ENCODE results near the gene KCNIP3.

The KCNIP3 gene

DNA sequence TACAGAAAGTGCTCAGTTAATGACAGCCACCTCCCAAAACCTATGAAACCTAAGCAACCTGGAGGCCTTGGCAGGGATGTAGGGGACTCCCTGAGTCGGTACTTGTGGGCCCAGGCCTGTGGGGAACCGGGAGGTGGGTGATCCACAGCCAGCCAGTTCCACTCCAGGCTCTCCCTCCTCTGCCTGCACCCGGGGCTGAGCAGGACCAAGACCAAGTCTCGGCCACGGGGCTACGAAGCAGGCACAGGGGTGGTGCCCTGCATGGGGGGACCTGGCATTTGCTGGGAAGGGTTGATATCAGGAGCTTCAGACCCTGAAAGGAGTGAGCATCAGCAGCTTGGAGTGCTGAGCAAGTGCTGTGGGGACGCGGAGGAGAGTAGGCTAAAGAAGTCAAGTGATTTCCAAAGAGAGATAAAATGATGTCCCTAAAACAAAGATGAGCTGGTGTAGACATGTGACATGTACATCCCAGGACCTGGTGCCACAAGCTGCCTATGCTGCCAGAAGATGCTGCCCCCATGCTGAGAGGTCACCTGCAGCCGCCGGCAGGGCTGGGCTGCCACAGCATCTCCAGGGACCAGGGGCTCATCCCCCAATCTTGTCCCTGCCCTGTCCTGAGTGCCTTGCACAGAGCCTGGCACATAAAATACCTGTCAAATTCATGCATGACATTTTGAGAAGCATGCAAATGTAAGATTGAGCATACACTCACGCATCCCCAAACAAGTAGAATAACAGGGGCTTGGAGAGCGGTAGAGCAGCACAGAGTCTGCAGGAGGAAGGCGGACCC is 21.5 kb downstream of the KCNIP3 start:
- H3K9ac ChIP-seq (ENCODE audit: low read length in 5 of 5) = no peak overlapping the region
- H3K4me3 ChIP-seq (ENCODE audit: low read depth in 1 of 5, low read length in 5 of 5) = no peak overlapping the region
- H3K4me1 ChIP-seq (ENCODE audit: control insufficient read depth in 5 of 5, insufficient read depth in 5 of 5, low read length in 5 of 5) = peaks cover 0 to 7% (median 0%) of the 10 kb centered on the region in 5 donors
- H3K27me3 ChIP-seq (ENCODE audit: control insufficient read depth in 5 of 5, insufficient read depth in 4 of 5, low read length in 5 of 5) = peaks cover 0 to 13% (median 2%) of the 10 kb centered on the region in 5 donors
- no peaks in the 10 kb centered on the region for H3K9me3 ChIP-seq (ENCODE audit: control insufficient read depth in 5 of 5, low read length in 5 of 5)
- no peak overlapping the region for H3K27ac ChIP-seq (ENCODE audit: low read depth, low read length)
- no peaks in the 10 kb centered on the region for H3K36me3 ChIP-seq (ENCODE audit: control insufficient read depth in 5 of 5, insufficient read depth in 5 of 5, low read length in 5 of 5)

DNA sequence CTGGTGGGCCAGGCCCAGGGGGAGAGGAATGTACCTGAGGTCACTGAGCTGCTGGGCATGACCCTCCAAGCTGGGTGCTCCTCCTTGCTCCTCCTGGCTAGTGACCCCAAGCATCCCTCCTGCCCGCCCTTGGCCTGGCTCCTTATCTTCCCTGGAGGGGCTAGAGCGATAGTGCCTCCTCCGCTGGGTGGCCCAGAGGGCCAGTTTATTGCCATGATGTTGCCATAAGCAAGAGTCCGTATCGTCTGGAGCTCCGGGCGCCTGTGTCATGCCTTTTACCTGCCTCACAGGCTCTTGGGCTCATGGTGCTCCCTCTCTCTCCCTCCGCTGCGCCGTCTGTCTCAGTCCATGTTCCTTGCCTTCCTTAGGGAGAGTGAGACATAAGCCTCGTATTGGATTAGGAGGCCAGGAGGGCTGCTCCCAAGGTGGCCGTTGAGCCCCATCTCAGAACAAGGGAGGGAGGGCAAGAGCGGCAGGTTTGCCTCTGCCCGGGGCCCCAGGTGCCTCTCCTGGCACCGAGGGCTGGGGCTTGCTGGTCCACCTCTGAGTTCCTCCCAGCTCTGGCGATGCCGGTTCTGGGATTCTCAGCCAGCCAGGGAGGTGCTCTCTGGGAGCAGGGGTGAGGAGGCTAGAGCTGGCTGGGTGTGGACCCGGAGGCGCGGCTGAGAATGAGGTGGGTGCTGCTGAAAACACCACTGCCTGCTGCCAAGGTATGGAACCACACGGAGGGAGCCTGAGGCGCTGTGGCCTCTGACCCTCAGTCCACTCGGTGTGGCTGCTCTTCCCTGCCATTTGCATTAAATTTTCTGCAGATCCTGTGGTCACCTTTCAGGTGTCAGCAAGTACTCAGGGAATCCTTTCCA is 22.6 kb downstream of the KCNIP3 start:
- Histone ChIP-seq H3K27ac (ENCODE audit: low read depth, low read length) (no peak overlapping the region), H3K4me1 (ENCODE audit: control insufficient read depth in 5 of 5, insufficient read depth in 5 of 5, low read length in 5 of 5) (peaks cover 0 to 7% (median 0%) of the 10 kb centered on the region in 5 donors), H3K36me3 (ENCODE audit: control insufficient read depth in 5 of 5, insufficient read depth in 5 of 5, low read length in 5 of 5) (no peaks in the 10 kb centered on the region), H3K9ac (ENCODE audit: low read length in 5 of 5) (no peak overlapping the region), H3K4me3 (ENCODE audit: low read depth in 1 of 5, low read length in 5 of 5) (no peak overlapping the region), H3K9me3 (ENCODE audit: control insufficient read depth in 5 of 5, low read length in 5 of 5) (no peaks in the 10 kb centered on the region), H3K27me3 (ENCODE audit: control insufficient read depth in 5 of 5, insufficient read depth in 4 of 5, low read length in 5 of 5) (peaks cover 0 to 12% (median 0%) of the 10 kb centered on the region in 5 donors)

DNA sequence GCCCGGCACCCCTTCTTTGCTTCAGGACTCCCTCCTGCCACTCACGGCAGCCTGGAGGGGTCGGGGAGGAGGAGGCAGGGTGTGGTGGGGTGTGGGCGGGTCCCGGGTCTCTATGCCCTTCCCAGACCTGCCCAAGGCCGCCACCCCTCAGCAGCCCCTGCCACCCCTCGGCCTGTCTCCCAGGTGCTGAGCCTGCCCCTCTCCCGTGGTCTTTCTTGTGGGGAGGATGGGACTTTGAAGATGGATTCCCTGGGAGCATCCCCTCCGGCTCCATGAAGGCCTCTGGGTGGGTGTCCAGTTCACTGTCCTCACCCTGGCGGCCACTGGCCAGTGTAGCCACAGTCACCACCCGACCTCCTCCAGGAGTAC is 23.2 kb downstream of the KCNIP3 start:
- H3K4me3 ChIP-seq (ENCODE audit: low read depth in 1 of 5, low read length in 5 of 5) = no peak overlapping the region
- no peak overlapping the region for H3K27ac ChIP-seq (ENCODE audit: low read depth, low read length)
- no peaks in the 10 kb centered on the region for H3K36me3 ChIP-seq (ENCODE audit: control insufficient read depth in 5 of 5, insufficient read depth in 5 of 5, low read length in 5 of 5)
- peaks cover 0 to 7% (median 0%) of the 10 kb centered on the region in 5 donors for H3K4me1 ChIP-seq (ENCODE audit: control insufficient read depth in 5 of 5, insufficient read depth in 5 of 5, low read length in 5 of 5)
- no peaks in the 10 kb centered on the region for H3K9me3 ChIP-seq (ENCODE audit: control insufficient read depth in 5 of 5, low read length in 5 of 5)
- no peak overlapping the region for H3K9ac ChIP-seq (ENCODE audit: low read length in 5 of 5)
- H3K27me3 ChIP-seq (ENCODE audit: control insufficient read depth in 5 of 5, insufficient read depth in 4 of 5, low read length in 5 of 5) = peaks cover 0 to 7% (median 0%) of the 10 kb centered on the region in 5 donors

DNA sequence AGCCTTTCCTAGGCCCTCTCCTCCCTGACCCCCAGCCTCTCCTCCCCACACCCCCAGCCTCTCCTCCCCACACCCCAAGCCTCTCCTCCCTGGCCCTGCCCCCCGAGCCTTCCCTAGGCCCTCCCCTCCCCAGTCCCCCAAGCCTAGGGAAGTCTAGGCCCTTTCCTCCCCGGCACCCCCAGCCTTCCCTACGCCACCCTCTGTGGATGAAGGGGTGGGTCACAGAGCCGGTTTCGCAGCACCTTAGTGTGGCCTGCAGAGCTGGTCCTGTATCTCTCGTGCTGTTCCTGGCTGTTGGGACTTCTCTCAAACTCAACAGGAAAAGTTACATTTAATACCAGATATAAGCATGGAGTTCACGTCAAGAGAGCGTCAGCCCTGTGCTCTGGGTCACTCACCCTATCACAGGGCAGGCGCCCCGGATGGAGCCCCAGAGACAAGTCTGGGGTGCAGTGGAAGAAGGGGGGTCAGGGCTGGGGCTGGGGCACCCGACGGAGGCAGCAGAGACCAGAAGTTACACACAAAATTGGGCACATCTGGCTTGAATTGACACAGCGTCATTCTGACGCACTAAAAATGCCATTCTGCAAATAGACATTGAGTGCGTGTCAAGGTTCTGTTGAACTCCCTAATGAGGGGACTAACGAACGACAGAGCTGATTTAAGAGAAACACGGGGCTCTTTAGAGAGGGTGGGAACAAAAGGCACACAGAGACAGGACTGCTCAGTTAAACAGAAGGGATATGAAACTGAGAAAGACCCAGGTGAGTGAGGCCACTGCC is 24.0 kb downstream of the KCNIP3 start:
- H3K27me3 ChIP-seq (ENCODE audit: control insufficient read depth in 5 of 5, insufficient read depth in 4 of 5, low read length in 5 of 5) = peaks cover 0 to 7% (median 0%) of the 10 kb centered on the region in 5 donors
- H3K9me3 ChIP-seq (ENCODE audit: control insufficient read depth in 5 of 5, low read length in 5 of 5) = no peaks in the 10 kb centered on the region
- H3K4me3 ChIP-seq (ENCODE audit: low read depth in 1 of 5, low read length in 5 of 5) = no peak overlapping the region

DNA sequence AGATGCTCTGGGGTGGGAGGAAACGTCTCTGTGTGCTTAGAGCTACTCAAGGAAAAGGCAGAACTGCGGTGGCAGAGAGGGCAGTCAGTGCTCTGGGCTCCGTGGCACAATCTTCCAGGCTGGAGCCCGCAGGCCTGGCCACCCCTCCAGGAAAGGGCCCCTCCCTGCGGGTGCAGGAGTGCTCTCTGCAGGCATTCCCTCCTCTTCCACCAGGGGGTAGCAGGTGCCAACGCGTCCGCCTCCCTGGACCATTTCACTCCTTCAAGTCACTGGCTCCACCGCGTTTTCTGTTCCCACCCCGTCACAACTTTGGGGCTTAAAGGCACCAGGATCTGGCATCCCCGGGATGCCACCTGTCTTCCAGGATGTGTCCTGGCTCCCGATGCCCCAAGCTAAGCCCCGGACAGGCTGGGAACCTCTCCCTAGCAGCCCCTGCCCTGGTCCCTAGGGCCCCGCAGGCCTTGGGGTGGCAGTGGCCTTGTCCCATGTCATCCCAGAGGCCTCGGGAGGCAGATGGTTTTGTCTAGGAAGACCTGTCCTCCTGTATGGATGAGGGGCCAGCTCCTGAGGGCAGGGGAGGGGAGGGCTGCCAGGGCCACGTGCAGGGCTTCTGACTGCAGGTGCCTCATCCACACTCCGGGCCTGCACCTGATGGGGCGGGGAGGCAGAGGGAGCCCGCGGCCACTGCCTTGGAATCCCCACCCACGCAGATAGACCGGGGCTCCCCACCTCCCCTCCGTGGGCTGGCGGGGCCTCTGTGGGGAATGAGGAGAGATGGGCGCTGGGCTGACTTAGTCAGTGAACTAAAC is 26.4 kb downstream of the KCNIP3 start:
- H3K36me3 ChIP-seq (ENCODE audit: control insufficient read depth in 5 of 5, insufficient read depth in 5 of 5, low read length in 5 of 5) = no peaks in the 10 kb centered on the region
- no peaks in the 10 kb centered on the region for H3K9me3 ChIP-seq (ENCODE audit: control insufficient read depth in 5 of 5, low read length in 5 of 5)
- H3K9ac ChIP-seq (ENCODE audit: low read length in 5 of 5) = no peak overlapping the region

More for the DNA sequence above, 24.0 kb downstream of the KCNIP3 start:
- Histone ChIP-seq H3K27ac (ENCODE audit: low read depth, low read length) (no peak overlapping the region), H3K4me1 (ENCODE audit: control insufficient read depth in 5 of 5, insufficient read depth in 5 of 5, low read length in 5 of 5) (peaks cover 0 to 6% (median 0%) of the 10 kb centered on the region in 5 donors), H3K9ac (ENCODE audit: low read length in 5 of 5) (no peak overlapping the region), H3K36me3 (ENCODE audit: control insufficient read depth in 5 of 5, insufficient read depth in 5 of 5, low read length in 5 of 5) (no peaks in the 10 kb centered on the region)

DNA sequence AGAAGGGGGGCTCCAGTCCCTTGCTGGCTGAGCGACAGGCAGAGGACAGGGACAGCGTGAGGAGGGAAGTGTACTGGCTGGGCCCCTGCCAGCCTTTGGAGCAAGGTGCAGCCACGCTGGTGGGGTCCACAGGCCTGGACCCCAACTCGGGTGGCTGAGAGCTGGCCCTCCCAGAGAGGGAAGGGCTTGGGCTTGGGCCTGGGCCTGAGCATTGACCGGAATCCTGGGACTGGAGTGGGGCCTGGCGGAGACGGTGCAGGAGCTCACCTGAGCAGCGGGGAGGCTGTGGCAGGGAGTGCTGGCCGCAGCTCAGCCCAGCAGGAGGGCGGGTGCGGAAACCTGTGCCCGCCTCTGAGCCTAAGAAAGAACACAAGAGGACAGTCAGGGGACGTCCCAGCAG is 27.9 kb downstream of the KCNIP3 start:
- Histone ChIP-seq H3K27me3 (ENCODE audit: control insufficient read depth in 5 of 5, insufficient read depth in 4 of 5, low read length in 5 of 5) (peaks cover 0 to 8% (median 0%) of the 10 kb centered on the region in 5 donors), H3K4me3 (ENCODE audit: low read depth in 1 of 5, low read length in 5 of 5) (no peak overlapping the region), H3K27ac (ENCODE audit: low read depth, low read length) (no peak overlapping the region), H3K4me1 (ENCODE audit: control insufficient read depth in 5 of 5, insufficient read depth in 5 of 5, low read length in 5 of 5) (no peaks in the 10 kb centered on the region), H3K36me3 (ENCODE audit: control insufficient read depth in 5 of 5, insufficient read depth in 5 of 5, low read length in 5 of 5) (no peaks in the 10 kb centered on the region), H3K9me3 (ENCODE audit: control insufficient read depth in 5 of 5, low read length in 5 of 5) (no peaks in the 10 kb centered on the region), H3K9ac (ENCODE audit: low read length in 5 of 5) (no peak overlapping the region)

More for the DNA sequence above, 26.4 kb downstream of the KCNIP3 start:
- Histone ChIP-seq H3K27ac (ENCODE audit: low read depth, low read length) (no peak overlapping the region), H3K27me3 (ENCODE audit: control insufficient read depth in 5 of 5, insufficient read depth in 4 of 5, low read length in 5 of 5) (peaks cover 0 to 13% (median 0%) of the 10 kb centered on the region in 5 donors), H3K4me1 (ENCODE audit: control insufficient read depth in 5 of 5, insufficient read depth in 5 of 5, low read length in 5 of 5) (no peaks in the 10 kb centered on the region), H3K4me3 (ENCODE audit: low read depth in 1 of 5, low read length in 5 of 5) (no peak overlapping the region)

DNA sequence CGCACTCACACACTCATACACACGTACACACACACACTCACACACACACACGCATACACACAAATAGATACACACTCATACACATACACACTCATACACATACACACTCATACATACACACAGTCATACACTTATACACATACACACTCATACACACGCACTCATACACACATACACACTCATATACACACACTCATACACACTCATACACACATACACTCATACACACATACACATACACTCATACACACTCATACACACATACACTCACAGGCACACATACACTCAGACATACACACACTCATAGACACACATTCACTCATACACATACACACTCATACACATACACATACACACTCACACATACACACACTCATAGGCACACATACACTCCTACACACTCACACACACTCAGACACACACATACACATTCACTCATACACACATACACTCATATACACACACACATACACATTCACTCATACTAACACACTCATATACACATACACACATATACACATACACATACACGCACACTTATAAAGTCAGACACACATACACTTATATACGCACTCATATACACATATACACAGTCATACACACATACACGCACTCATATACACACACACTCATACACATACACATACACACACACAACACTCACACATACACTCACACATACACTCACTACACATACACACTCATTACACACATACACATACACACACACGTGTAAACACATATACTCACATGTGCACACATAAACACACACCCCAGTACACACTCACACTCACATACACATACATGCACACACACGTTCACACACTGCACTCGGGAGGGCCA is 28.7 kb downstream of the KCNIP3 start:
- H3K4me1 ChIP-seq (ENCODE audit: control insufficient read depth in 5 of 5, insufficient read depth in 5 of 5, low read length in 5 of 5) = no peaks in the 10 kb centered on the region
- H3K27me3 ChIP-seq (ENCODE audit: control insufficient read depth in 5 of 5, insufficient read depth in 4 of 5, low read length in 5 of 5) = peaks cover 0 to 8% (median under 1%) of the 10 kb centered on the region in 5 donors
- H3K4me3 ChIP-seq (ENCODE audit: low read depth in 1 of 5, low read length in 5 of 5) = no peak overlapping the region
- H3K36me3 ChIP-seq (ENCODE audit: control insufficient read depth in 5 of 5, insufficient read depth in 5 of 5, low read length in 5 of 5) = no peaks in the 10 kb centered on the region
- no peaks in the 10 kb centered on the region for H3K9me3 ChIP-seq (ENCODE audit: control insufficient read depth in 5 of 5, low read length in 5 of 5)
- H3K27ac ChIP-seq (ENCODE audit: low read depth, low read length) = no peak overlapping the region
- no peak overlapping the region for H3K9ac ChIP-seq (ENCODE audit: low read length in 5 of 5)

DNA sequence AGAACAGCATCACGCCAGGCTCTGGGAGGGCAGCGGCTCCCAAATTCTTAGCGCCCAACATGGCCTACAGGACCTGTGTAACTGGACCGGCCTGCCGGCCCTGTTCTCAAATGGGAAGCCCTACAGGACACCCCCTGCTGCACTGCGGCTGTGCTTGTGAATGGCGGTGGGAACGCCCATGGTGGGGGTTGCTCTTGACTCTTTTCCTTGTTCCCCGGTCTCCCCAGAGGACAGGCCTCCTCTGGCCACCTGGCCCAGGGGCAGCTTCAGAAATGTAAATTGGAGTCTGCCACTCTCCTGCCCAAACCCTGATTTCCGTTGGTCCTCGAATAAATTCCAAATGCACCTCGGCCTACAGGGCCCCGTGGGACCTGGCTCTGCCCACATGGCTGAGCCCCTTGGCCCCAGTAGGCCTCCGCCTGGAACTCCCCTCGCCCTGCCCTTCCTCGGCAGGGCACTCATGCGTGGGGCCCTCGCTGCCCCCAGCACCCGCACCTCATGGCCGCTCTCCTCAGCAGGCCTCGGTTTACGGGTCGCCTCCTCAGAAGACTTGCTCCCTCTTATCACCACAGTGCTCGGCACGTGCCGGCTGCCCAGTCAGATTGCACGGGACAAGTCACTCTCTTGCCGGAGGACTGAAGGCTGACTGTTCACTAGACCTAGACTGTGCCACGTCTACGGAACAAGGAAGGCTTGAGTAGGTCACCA is 29.4 kb downstream of the KCNIP3 start:
- Histone ChIP-seq H3K27me3 (ENCODE audit: control insufficient read depth in 5 of 5, insufficient read depth in 4 of 5, low read length in 5 of 5) (peaks cover 0 to 8% (median 2%) of the 10 kb centered on the region in 5 donors), H3K27ac (ENCODE audit: low read depth, low read length) (no peak overlapping the region), H3K9ac (ENCODE audit: low read length in 5 of 5) (no peak overlapping the region), H3K9me3 (ENCODE audit: control insufficient read depth in 5 of 5, low read length in 5 of 5) (no peaks in the 10 kb centered on the region), H3K36me3 (ENCODE audit: control insufficient read depth in 5 of 5, insufficient read depth in 5 of 5, low read length in 5 of 5) (no peaks in the 10 kb centered on the region), H3K4me3 (ENCODE audit: low read depth in 1 of 5, low read length in 5 of 5) (no peak overlapping the region), H3K4me1 (ENCODE audit: control insufficient read depth in 5 of 5, insufficient read depth in 5 of 5, low read length in 5 of 5) (no peaks in the 10 kb centered on the region)

All from subcutaneous abdominal adipose tissue (tissue), 5 donors.